AG10803 (cell line): ENCODE results near the gene IER5L.
A peak's percentile ranks its signal among the peaks of the same experiment; 100 is the strongest.

Experiments
- DNase-seq: peaks from one replicate; pipeline ENCODE4 v3.0.0; 2010; ENCODE audit warnings: low read depth
- H3K4me3 ChIP-seq: 2 replicates; pipeline ENCODE4 v1.5.1; 2011; ENCODE audit warnings: mild to moderate bottlenecking, low read length, control low read depth
- TF ChIP-seq, protein P1 (sequence below): conservative IDR thresholded peaks from 2 replicates; pipeline ENCODE4 v1.5.1; 2011; ENCODE audit warnings: mild to moderate bottlenecking, low read length, control low read depth, inconsistent platforms

The IER5L gene

DNA sequence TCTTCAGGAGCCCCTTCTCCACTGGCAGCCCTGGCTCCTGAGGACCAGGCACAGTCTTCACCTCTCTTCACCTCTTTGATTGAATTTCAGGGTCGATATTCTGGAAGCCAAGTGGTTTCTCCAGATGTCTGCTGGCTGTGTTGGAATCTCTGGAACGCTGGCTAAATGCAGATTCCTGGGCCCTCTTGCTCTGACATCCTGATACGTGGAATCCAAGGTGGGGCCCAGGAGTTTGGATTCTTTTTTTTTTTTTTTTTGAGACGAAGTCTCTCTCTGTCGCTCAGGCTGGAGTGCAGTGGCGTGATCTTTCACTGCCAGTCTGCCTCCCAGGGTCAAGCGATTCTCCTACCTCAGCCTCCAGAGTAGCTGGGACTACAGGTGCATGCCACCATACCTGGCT, 26.8 kb upstream of the IER5L start:
- TF ChIP-seq, protein P1, sequence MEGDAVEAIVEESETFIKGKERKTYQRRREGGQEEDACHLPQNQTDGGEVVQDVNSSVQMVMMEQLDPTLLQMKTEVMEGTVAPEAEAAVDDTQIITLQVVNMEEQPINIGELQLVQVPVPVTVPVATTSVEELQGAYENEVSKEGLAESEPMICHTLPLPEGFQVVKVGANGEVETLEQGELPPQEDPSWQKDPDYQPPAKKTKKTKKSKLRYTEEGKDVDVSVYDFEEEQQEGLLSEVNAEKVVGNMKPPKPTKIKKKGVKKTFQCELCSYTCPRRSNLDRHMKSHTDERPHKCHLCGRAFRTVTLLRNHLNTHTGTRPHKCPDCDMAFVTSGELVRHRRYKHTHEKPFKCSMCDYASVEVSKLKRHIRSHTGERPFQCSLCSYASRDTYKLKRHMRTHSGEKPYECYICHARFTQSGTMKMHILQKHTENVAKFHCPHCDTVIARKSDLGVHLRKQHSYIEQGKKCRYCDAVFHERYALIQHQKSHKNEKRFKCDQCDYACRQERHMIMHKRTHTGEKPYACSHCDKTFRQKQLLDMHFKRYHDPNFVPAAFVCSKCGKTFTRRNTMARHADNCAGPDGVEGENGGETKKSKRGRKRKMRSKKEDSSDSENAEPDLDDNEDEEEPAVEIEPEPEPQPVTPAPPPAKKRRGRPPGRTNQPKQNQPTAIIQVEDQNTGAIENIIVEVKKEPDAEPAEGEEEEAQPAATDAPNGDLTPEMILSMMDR, result no peak
- DNase-seq, result peak; percentile 23
- no peak overlapping the region for H3K4me3 ChIP-seq

DNA sequence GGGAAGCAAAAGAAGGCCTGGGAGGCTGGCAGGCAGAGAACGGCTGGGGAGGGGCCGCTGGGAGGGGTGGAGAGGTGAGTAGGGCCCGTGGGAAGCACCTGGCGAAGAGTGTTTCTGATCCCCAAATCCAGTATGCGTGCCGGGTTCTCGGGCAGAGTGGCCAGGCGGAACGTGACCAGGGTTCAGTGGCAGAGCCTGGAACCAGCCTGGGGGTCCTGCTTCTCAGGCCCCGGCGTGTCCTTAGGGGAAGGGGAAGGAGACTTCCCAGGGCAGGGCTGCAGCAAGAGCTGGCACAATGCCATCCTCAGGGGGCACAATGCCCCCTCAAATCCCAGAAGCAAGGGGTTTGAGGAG, 25.5 kb upstream of the IER5L start:
- H3K4me3 ChIP-seq, result peak overlapping the region; percentile 66; the same call in 1 of the 2 replicates
- no peak for DNase-seq
- TF ChIP-seq, protein P1, result no peak

DNA sequence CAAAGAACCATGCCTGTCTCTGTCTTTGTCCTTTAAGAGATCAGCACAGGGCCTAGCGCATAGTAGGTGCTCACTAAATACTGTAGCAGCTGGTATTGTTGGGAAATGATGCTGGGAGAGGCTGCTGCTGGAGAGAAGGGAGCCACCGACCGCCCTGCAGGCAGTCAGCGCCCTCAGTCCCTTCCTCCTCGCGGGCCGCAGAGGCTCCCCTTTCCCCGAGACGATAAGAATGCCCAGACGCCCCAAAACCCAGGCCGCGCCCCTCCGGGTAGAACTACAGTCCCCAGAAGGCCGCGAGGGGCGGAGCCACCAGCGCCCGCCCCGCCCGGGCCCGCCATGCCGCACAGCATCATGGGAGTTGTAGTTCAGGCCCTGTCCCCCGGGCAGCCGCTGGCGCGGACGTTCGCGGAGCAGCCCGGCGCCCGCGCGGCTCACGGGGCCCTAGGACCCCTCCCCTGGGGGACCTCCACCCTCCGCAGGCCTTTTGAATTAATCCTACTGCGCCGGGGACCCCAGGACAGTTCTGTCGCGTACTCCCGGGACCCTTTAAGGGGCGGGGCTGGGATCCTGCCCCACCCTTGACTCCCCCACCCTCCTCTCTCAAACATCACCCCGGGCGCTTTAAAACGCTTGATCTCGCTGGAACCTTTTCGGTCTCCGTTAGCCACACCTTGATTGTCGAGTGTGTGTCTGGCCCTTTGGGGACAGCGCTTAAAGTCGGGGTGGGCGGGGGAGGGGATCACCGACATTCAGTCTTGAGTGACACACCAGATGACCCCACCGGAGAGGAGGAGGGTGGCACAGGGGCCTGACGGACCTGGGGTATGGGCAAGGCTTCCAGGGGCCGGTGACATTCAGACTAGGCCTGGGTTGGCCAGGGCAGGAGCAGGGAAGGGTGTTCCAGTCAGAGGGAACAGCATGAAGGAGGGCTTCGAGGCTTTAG, 24.8 kb upstream of the IER5L start:
- peak overlapping the region; percentile 66 for H3K4me3 ChIP-seq
- DNase-seq, result peak; percentile 70
- TF ChIP-seq, protein P1, result no peak

DNA sequence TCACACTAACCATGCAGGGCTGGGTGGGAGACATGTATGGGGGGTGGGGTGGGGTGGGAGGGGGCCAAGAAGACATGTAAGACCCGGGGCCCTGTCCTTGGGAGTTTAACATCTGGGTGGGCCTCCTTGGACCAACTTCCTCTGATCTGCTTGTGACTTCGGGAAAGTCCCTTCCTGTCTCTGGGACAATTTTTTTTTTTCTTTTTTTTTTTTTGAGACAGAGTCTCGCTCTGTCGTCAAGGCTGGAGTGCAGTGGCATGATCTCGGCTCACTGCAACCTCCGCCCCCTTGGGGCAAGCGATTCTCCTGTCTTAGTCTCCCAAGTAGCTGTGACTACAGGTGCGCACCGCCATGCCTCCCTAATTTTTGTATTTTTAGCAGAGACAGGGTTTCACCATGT, 23.8 kb upstream of the IER5L start:
- DNase-seq, result no peak
- no peak overlapping the region for H3K4me3 ChIP-seq
- TF ChIP-seq, protein P1, result no peak

DNA sequence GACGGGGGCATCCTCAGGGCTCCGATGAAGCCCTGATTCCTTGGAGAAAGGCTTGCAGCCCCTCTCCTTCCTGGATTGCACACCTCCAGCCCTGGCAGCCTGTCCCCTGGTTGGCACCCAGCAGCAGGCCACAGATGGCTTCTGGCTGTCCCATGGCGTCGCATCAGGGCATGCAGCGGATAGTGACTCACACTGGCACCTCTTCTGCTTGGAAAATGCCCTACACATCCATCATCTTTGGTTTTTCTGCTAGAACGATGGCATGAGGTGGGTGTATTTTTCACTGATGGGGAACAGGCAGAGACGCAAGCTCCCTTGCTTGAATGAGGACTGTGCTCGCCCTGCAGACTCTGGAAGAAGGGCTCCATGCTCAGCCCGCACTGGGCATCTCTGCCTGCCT, 23.2 kb upstream of the IER5L start:
- TF ChIP-seq, protein P1, result no peak
- no peak overlapping the region for H3K4me3 ChIP-seq
- no peak for DNase-seq

DNA sequence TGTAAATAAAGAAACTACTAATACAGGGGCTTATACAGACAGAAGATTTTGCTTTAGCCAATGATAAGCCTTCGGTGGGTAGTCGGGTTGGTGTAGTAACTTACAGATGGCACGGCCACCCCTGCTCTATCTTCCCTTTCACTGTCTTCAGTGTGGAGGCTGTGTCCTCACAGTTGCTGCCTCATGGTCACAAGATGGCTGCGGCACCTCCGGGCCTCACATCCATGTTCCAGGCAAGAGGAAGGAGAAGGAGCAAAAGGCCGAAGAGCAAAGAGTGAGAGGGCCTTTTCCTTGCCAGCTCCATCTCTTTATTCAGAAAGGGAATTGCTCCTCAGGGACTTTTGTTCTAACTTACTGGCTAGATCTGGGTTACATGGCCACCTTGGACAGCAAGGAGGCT, 22.2 kb upstream of the IER5L start:
- DNase-seq, result no peak
- no peak overlapping the region for H3K4me3 ChIP-seq
- TF ChIP-seq, protein P1, result no peak

DNA sequence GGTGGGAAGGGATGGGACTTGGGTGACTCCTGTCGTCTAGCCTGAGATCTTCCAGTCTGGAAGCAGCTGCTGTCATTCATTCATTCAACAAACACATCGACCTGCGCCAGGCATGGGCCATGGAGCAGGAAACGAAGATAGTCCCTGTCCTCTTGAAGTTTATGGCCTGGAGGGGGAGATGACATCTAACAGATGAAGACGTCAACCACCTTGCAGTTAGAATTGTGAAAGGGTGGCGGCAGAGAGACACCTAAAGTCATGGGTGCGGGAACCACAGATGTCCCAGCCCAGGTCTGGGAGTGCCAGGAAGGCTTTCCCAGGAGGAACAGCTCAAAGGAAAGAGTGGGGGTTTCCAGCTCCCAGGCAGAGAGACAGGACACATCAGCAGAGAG, 21.0 kb upstream of the IER5L start:
- H3K4me3 ChIP-seq, result no peak overlapping the region
- TF ChIP-seq, protein P1, result no peak
- no peak for DNase-seq
